Thyroid gland (tissue), 4 donors: ENCODE measurements around the gene PCARE.
A peak's percentile ranks its signal among the peaks of the same experiment; 100 is the strongest.

Experiments
- CTCF ChIP-seq, 6 experiments: fragments of 200-600 bp in 3 of 6; fragments of 450-650 bp in 3 of 6; sonication (generic) in 3 of 6; IDR thresholded peaks; one replicate each; pipeline ENCODE4 v1.5.1; 2016 to 2019; ENCODE audit warnings: antibody characterized with exemption in 6 of 6, mild to moderate bottlenecking in 2 of 6, inconsistent platforms in 1 of 6, moderate library complexity in 1 of 6
- POLR2A ChIP-seq, 2 donors: fragments of 450-650 bp; IDR thresholded peaks; one replicate each; pipeline ENCODE4 v1.6.1; 2017; ENCODE audit warnings: antibody characterized with exemption in 2 of 2, mild to moderate bottlenecking in 2 of 2, moderate library complexity in 1 of 2

- TF ChIP-seq CTCF (IDR thresholded peaks at IDR 0.05), result no peak
- TF ChIP-seq POLR2A (IDR thresholded peaks at IDR 0.05), result peak in 1 of 2 donors; percentile 49
Measured at GRCh38 chr2:29063056-29063455, 11.3 kb downstream of the PCARE start.
